GM18520 (cell line): Measurements from ENCODE around the gene NSMCE1.
"Not testable (repeated sequence)": the region's sequence is repeated elsewhere in the genome, so short reads cannot be mapped to it uniquely, and the experiment has no call there.

Experiments
- ATAC-seq: cut with Tn5 transposase; IDR thresholded peaks from one replicate; pipeline ENCODE4 v1.9.1; 2021; ENCODE audit not compliant: unreplicated experiment

The NSMCE1 gene

DNA sequence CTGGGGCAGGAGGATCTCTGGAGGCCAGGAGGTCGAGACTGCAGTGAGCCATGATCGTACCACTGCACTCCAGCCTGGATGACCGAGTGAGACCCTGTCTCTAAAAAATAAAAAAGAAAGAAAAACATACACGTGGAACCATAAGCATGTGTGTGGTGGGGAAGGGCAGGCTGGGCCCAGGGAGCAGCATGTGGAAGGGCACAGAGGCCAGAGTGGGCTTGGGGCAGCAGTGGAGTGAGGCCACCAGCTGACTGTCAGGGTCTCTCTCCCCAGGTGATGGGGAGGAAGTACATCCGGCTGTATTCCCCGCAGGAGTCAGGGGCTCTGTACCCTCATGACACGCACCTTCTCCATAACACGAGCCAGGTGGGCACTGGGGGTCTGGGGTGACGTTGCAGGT lies 48.5 kb downstream of the NSMCE1 start:
- ATAC-seq = no peak

DNA sequence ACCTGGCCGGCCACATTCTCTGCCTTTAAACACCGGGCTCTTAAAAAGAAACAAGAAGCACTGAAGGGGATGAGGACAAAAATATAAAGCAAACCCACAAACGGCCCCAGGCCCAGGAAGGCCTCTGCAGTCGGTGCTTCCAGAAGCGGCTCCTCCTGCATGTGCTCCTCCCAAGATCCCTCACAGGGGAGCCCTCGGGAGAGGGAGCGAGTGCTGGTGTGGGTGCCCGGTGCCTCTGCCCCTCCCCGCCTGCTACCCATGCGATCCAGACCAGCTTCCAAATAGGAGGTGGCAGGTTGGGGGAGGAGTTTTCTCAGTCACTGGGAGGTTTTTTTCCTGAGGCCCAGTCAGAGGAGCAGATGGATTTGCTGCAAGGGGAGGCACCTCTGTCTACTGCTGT lies 49.4 kb downstream of the NSMCE1 start:
- no peak for ATAC-seq

DNA sequence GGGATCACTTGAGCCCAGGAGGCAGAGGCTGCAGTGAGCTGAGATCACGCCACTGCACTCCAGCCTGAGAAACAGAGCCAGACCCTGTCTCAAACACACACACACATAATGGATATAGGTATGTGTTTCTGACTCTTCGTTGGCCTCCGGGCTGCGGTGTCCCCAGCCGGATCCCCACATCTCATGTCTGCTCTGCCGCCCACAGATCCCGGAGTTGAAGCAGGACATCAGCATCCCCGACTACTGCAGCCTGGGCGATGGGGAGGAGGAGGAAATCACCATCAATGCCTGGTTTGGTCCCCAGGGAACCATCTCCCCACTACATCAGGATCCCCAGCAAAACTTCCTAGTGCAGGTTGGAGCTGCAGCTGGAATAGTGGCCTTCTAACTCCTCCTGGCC lies 49.8 kb downstream of the NSMCE1 start:
- ATAC-seq = no peak

DNA sequence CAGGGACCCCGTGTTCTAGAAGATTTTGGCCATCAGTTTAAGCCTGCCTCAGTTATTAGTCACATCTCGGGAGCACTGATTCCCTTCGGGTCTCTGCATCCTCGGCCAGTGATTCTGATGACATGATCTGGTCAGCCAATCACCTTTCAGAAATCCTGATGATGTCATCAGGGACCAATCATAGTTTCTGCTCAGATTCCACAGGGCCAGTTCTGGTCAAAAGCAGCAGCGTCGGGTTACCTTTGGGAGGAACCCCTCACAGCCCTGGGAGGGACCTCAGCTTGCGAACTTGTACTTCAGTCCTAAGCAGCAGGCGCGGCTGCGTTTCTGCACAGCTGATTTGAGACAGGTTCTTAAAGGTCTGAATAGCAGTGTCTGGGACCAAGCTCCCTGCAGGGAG lies 51.3 kb downstream of the NSMCE1 start:
- no peak for ATAC-seq

DNA sequence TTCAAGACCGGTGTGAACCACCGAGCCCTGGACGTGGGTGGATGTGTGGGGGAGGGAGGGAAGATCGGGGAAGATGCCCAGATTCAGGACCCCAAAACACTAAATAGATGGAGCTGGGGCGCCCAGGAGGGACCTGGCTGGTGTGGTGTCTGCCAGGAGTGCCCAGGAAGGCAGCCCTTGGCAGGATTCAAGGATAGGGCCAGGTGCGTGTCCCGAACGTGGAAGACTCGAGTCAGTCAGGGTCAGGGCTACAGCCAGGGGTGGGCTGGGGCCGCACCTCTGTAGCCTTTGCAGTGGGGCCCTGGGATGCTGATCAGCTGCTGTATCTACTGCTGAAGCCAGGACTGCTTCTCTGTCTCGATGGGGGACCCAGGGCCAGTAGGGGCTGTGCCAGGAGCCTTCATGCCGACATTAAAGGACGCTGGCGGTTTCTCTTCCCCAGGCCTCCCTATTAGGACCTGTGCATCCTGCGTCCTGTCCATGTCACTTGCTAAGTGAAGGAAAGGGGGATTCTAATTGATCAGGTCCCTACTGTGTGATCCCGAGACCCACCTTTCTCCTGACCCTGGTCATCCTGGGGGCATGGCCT lies 52.2 kb downstream of the NSMCE1 start:
- no peak for ATAC-seq

DNA sequence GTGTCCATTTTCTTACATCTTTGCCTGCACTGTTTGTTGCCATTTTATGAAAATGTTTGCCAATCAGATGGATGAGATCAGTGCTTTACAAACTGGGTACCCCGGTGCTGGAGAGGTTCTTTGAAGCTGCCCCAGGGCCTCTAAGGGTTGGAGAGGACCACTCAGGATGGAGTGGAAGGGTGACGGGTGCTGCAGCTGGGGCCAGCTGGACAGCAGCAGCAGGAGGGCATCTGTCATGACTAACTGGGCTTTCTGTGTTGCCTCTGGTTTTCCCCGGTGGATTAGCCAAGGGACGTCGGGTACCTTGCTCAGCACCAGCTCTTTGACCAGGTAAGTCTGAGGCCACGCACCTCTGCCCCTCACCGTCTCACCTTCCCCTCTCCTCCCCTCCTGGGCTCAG lies 52.9 kb downstream of the NSMCE1 start:
- ATAC-seq = no peak

DNA sequence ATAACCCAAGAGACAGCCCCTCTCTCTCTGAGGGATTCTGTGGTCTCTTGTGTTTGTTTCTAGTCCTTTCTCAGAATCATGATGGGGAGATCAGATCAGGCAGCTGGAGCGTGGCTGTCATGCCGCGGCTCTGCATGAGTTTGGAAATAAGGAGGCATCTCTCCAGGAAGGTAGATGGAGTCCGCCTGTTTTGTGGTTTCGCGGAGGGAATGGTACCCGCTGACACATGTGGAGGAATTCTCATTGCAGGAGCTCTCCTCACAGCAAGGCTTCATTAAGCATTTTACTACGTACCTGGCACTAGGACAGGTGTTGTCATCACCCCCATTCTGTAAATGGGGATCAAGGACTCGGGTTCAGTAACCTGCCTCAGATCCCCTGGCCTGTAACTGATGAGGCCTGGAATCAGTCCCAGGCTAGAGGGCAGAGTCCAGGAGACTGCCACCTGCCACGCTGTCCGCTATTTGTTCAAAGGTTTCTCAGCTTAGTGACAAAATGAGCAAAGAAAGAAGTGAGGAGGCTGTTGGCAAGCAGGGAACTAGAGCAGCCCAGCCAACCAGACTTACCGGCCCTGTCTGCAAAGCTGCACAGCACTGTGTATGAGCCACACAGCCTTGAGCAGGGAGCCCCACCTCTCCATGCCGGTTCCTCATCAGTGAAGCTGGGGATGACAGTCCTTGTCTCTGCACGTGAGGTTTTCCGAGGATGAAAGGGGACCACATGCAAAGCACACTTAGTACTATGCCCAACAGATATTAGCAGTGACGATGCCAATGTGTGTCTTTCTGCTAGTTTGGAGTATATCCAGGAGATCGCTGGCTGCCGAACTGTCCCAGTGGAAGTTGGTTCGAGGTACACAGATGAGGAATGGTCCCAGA lies 54.2 kb downstream of the NSMCE1 start:
- ATAC-seq = no peak

DNA sequence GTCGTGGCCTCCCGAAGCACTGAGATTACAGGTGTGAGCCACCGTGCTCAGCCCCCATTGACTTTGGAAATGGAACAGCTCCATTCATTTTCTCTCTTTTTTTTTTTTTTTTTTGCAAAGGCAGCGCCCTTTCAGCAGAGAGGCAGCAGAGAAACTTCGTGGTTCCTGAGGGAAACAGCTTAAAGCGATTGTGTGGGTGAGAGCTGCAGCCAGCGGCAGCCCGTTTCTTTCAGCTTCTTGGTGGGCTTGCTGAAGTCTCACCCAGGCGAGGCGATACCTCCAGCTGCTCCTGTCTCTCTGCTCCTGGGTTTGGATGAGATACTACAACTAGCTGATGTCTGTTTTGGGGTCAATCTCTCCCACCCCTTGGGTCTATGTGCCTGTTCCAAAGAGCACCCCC lies 57.5 kb downstream of the NSMCE1 start:
- no peak for ATAC-seq

DNA sequence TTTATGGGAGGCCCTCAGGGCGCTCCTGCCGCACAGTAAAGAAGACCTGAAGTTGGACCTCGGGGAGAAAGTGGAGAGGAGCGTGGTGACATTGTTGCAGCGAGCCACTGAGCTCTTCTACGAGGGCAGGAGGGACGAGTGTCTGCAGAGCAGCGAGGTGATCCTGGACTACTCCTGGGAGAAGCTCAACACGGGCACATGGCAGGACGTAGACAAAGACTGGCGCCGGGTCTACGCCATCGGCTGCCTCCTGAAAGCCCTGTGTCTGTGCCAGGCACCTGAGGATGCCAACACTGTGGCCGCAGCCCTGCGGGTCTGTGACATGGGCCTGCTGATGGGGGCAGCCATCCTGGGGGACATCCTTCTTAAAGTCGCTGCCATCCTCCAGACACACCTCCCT lies 58.4 kb downstream of the NSMCE1 start:
- ATAC-seq = no peak

DNA sequence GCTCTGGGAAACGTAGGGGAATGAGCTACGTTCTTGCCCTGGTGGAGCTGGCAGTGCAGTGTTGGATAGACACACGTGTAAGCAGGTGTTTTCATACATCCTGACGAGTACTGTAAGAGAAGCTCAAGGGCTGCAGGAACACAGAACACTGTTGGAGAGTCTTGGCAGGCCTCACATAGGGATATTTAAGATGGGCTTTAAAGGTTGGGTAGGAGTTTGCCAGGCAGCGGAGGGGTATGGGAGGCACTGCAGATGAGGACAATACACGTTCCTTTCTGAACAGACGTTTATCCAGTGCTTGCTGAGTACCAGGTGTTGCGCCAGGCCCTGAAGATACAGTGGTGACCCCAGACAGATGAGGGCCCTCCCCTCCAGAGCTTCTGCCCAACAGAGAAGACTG lies 59.0 kb downstream of the NSMCE1 start:
- ATAC-seq = no peak

DNA sequence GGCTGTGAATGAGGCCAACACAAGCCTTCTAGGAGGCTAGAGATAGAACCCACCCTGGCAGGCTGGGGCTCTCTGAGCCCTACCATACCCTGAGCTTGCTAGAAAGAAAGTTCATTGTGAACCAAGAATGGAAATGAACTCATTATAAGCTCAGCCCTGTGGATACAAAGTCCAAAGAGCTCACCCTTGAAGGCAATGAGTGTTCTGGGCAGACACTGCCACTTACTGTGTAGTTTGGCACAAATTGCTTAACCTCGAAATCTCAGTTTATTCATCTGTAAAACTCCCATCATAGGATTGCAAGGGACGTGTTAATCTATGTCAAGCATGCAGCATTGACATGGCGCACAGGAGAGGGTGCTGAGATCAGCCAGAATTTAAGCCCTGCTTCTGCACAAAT lies 59.8 kb downstream of the NSMCE1 start:
- ATAC-seq = no peak

DNA sequence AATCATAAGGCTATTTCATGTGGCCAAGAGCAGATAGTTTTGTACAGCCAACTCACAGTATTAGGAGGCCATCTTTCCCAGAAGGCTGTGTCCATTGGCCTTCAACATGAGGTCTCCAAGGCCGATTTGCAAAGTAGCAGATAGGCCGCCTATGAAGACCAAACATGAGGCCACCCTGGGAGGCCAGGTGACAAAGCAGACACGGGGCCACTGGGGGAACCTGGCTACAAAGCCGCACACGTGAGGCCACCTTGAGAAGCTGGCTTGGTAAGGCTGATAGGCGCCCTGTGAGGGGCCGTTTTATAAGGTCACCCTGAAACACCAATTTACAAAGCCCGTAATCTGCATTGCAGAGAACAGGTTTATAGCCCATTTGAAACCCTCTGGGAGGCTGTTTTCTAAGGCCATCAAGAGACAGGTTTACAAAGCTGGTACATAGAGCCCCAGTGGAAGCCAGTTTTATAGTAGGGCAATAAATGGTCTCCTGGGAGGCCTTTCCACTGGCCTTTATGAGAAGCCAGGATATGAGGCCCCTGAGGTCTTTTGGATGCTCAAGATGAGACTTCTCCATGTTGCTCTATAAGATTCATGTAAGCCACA lies 60.4 kb downstream of the NSMCE1 start:
- ATAC-seq = no peak

DNA sequence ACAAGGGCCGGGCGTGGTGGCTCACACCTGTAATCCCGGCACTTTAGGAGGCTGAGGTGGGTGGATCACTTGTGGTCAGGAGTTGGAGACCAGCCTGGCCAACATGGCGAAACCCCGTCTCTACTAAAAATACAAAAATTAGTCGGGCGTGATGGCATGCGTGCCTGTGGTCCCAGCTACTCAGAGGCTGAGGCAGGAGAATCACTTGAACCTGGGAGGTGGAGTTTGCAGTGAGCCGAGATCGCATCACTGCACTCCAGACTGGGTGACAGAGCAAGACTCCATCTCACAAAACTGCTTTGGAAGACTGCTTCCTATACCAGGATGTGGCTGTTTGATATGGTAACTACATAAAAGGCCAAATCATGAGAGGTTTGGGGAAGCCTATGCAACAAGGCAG lies 61.5 kb downstream of the NSMCE1 start:
- ATAC-seq = not testable (repeated sequence)

DNA sequence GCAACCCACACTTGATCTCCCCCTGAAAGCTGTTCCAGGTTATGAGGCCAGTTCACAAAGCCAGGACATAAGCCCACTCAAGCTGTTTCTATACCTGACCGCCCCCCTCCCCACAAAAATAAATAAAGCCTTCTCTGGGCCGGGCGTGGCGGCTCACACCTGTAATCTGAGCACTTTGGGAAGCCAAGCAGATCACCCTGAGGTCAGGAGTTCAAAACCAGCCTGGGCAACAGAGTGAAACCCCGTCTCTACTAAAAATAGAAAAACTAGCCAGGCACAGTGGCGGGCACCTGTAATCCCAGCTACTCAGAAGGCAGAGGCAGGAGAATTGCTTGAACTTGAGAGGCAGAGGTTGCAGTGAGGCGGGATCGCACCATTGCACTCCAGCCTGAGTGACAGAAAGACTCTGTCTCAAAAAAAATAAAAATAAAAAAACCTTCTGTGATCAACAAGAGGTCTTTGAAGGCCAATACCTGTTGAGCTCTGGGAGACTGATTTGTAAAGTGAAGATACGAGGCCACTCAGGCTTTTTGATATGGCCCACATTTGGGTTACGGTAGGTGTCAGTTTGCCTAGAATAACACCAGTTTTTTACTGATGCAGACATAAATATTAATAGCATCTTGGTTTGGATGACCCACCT lies 63.0 kb downstream of the NSMCE1 start:
- ATAC-seq = no peak

DNA sequence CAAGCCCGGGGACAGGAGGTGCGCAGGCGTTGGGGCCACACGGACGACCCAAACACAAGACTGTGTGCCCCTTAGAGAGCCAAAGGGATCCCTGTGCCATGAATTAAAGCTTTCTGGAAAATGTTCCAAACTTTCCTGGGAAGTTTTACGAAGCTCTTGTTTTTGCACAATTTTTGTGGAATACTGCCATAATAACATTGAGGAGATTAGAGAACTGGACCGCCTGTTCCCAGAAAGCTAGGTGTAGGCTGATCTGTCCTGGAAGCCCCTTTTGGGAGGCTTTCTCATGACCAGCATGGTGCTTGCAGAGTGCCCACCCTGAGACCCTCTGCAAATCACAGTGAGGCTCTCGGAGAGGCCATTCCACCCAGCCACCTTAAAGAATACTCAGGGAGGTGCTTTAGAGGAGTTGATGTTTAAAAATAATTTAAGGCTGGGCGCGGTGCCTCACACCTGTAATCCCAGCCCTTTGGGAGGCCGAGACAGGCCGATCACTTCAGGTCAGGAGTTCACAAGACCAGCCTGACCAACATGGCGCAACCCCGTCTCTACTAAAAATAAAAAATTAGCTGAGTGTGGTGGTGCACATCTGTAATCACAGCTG lies 64.2 kb downstream of the NSMCE1 start:
- no peak for ATAC-seq

DNA sequence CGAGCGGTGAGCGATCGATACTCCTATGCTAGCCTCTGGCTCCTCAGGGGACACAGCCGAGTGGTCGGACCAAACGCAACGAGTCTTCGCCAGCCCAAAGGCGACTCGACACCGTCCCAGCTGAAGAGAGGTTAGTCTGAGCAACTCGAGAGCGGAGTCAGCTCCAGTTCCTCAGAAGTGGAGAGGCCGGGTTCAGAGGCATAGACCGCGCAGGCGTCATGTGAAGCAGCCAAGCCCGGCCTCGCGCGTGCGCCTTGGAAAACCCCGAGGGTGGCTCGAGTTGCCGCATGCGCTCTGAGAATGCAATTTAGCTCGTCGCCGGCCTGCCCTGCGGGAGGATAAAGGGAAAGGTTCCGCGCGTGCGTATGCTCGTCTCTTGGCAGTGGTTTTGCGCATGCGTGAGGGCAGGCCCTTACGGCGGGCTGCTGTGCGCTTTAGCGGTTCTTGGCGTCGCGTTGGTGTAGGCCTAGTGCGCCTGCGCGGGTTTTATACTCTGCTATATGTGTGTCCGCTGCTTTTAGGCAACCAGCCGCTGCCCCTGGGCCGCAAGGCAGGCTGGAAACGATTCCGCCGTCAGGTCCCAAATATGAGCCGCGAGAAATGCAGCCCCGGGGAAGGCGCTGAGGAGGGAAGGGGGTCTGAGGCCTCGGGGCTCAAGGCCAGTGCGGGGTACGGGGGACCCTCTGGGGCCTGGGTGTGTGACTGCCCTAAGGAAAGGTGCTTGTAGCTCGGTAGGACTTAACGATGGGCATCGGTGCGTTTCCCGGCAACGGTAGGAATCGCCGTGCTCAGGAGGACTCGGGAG lies 64.9 kb downstream of the NSMCE1 start, which contains the start of gene KDM8:
Gene KDM8 (plus strand): TSS at position 20 of the 805 bp plus-strand sequence. CDS start 6,598 bp downstream, outside the sequence.
- peak; percentile 84 for ATAC-seq

DNA sequence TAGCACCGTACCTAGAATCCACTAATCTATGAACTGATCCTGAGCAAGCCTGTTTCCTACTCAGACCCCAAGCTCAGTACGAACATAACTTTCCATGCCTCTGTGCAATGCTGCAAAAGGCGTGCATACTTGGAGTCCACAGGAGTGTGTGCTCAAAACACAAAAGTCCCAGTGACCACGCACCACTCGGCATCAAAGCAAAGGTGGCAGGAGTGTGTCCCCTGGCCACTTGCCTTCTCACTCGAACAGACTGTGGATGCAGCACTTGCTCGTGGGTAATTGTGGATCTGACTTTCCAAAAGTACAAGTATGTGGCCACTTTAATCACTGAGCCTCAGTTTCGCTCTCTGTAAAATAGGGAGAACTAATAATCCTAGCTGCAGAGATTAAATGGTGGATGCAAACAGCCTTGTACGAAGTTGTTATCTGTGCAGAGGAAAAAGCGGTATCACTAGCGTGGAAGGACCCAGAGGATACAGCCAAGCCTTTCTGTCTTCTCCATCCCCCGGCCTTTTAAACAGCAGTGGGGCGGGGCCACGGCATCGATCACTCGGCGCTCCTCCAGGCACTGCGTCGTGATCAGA lies 65.6 kb downstream of the NSMCE1 start:
- no peak for ATAC-seq

DNA sequence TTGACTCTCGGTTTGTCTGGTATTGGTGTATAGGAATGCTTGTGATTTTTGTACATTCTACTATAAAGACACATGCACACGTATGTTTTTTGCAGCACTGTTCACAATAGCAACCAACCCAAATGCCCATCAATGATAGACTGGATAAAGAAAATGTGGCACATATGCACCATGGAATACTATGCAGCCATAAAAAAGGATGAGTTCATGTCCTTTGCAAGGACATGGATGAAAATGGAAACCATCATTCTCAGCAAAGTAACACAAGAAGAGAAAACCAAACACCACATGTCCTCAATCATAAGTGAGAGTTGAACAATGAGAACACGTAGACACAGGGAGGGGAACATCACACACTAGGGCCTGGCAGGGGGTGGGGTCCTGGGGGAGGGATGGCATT lies 67.7 kb downstream of the NSMCE1 start:
- ATAC-seq = not testable (repeated sequence)

DNA sequence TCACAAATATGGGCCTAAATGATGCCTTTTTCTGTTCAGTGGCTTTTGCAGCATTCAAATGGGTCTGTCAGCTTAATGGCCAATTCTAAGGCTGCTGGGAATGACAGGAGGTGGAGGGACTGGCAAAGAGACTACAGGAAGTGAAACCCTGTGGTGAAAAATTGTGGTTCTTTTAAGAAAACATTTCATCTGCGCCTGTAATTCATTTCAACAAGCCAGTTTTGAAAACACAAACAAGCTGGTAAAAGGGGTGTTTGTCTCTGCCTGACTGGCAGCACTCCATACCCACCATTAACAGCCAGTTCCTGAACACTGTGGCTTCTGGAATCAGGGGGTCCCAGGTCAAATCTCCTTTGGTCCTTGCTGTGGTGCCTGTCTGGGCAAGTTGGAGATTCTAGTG lies 68.8 kb downstream of the NSMCE1 start:
- no peak for ATAC-seq

DNA sequence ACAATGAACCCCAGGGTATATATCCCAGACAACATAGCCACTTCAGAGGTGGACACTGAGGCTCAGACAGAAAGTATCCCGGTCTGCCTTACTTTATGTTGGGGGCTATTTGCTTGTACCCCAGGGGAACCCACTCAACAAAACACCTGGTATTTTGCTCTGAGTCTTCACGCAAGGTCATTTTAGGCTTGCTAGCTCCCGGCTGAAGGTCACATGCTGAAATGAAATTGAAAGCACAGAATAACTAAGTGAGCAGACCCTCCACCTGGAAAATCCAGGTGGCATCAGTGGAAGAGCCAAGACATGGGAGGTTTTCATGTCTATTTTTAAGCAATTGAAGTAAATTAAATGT lies 69.4 kb downstream of the NSMCE1 start:
- ATAC-seq = no peak
